SK-N-SH (cell line): ENCODE measurements around the gene PBXIP1. TPM values are rescaled to one million over a fixed set of nuclear protein-coding genes. Genes with fewer than 3 reads are reported as not detected.

Source experiments
- CTCF ChIA-PET: fragments of 300-600, 350-600 bp; formaldehyde crosslinking; extraction: SDS; loops from one replicate; lab custom pipeline; 2021; lab: Yijun Ruan, JAX
- POLR2A ChIA-PET: fragments of 350-600 bp; sonication (Branson Sonifier 250); formaldehyde crosslinking; extraction: SDS; loops from one replicate; lab custom pipeline; 2020; ENCODE audit warnings: antibody characterized with exemption, inconsistent platforms; lab: Yijun Ruan, JAX
- DNase-seq: peaks from one replicate; pipeline ENCODE4 v3.0.0; 2012
- H2AFZ ChIP-seq: fragments of 200-600 bp; sonication (generic); 2 replicates; pipeline ENCODE4 v1.8.1; 2016; ENCODE audit warnings: antibody characterized with exemption, mild to moderate bottlenecking, low read depth
- H3F3A ChIP-seq: fragments of 200-600 bp; sonication (generic); replicated peaks from 2 replicates; pipeline ENCODE3; 2016; ENCODE audit warnings: antibody characterized with exemption, mild to moderate bottlenecking; ENCODE audit not compliant: insufficient read depth
- H3K27ac ChIP-seq, 2 experiments: fragments of 200-500 bp in 1 of 2; fragments of 200-600 bp in 1 of 2; sonication (Bioruptor generic) in 1 of 2; sonication (generic), shearing (Covaris generic) in 1 of 2; 2 replicates each; pipeline versions ENCODE4 v1.5.1 to v1.6.1; 2014 to 2016; ENCODE audit warnings: low read depth in 2 of 2, inconsistent platforms in 1 of 2, low read length in 1 of 2, mild to moderate bottlenecking in 1 of 2, mixed read lengths in 1 of 2
- H3K27me3 ChIP-seq: fragments of 200-600 bp; sonication (generic), shearing (Covaris generic); 2 replicates; pipeline ENCODE4 v1.6.1; 2016; ENCODE audit warnings: mixed run types; ENCODE audit not compliant: insufficient read depth
- H3K36me3 ChIP-seq, 2 experiments: fragments of 200-500 bp in 1 of 2; fragments of 200-600 bp in 1 of 2; sonication (Bioruptor generic) in 1 of 2; sonication (generic) in 1 of 2; replicated peaks in 1 of 2; 2 replicates each; pipeline versions ENCODE3 to v1.5.1; 2014 to 2016; ENCODE audit warnings: low read length in 1 of 2, mild to moderate bottlenecking in 1 of 2; ENCODE audit not compliant: insufficient read depth in 2 of 2, control insufficient read depth in 1 of 2
- H3K4me1 ChIP-seq, 2 experiments: fragments of 200-500 bp in 1 of 2; fragments of 200-600 bp in 1 of 2; sonication (Bioruptor generic) in 1 of 2; sonication (generic), shearing (Covaris generic) in 1 of 2; 2 replicates each; pipeline versions ENCODE4 v1.5.1 to v1.6.1; 2014 to 2016; ENCODE audit warnings: low read depth in 1 of 2, low read length in 1 of 2, mixed run types in 1 of 2; ENCODE audit not compliant: insufficient read depth in 2 of 2, control insufficient read depth in 1 of 2
- H3K4me2 ChIP-seq: fragments of 200-600 bp; sonication (generic), shearing (Covaris generic); 2 replicates; pipeline ENCODE4 v1.6.1; 2017; ENCODE audit warnings: mixed run types
- H3K4me3 ChIP-seq, 2 experiments: fragments of 200-500 bp in 1 of 2; fragments of 200-600 bp in 1 of 2; sonication (Bioruptor generic) in 1 of 2; sonication (generic), shearing (Covaris generic) in 1 of 2; 2 replicates each; pipeline versions ENCODE4 v1.5.1 to v1.8.1; 2014 to 2016; ENCODE audit warnings: low read depth in 2 of 2, inconsistent platforms in 1 of 2, low read length in 1 of 2, mild to moderate bottlenecking in 1 of 2, mixed read lengths in 1 of 2, moderate library complexity in 1 of 2
- H3K79me2 ChIP-seq: fragments of 200-600 bp; sonication (generic); 2 replicates; pipeline ENCODE4 v1.8.1; 2017; ENCODE audit warnings: mild to moderate bottlenecking; ENCODE audit not compliant: insufficient read depth
- H3K9ac ChIP-seq: fragments of 200-600 bp; sonication (generic); 2 replicates; pipeline ENCODE4 v1.6.1; 2017; ENCODE audit warnings: mixed run types
- H3K9me2 ChIP-seq: fragments of 200-600 bp; sonication (generic); 2 replicates; pipeline ENCODE4 v1.6.1; 2017; ENCODE audit warnings: mixed run types
- H3K9me3 ChIP-seq: fragments of 200-600 bp; sonication (generic); 2 replicates; pipeline ENCODE4 v1.6.1; 2017; ENCODE audit warnings: mixed run types, mild to moderate bottlenecking, moderate library complexity
- H4K20me1 ChIP-seq: fragments of 200-600 bp; sonication (generic); 2 replicates; pipeline ENCODE4 v1.6.1; 2017; ENCODE audit warnings: mild to moderate bottlenecking, mixed run types; ENCODE audit not compliant: insufficient read depth
- CHD2 ChIP-seq: fragments of 150-350 bp; IDR thresholded peaks from 2 replicates; pipeline ENCODE4 v1.6.1; 2018; ENCODE audit warnings: low read length; ENCODE audit not compliant: partially characterized antibody
- ELF1 ChIP-seq: IDR thresholded peaks from 2 replicates; pipeline ENCODE4 v1.4.0; 2012
- EZH2phosphoT487 ChIP-seq: fragments of 200-600 bp; sonication (generic); IDR thresholded peaks from 2 replicates; pipeline ENCODE4 v1.6.1; 2017; ENCODE audit warnings: low read depth, mixed run types, mild to moderate bottlenecking, antibody characterized with exemption, moderate library complexity, borderline replicate concordance
- FOXM1 ChIP-seq: IDR thresholded peaks from 2 replicates; pipeline ENCODE4 v1.4.0; 2012; ENCODE audit warnings: low read depth, mild to moderate bottlenecking
- NRF1 ChIP-seq: IDR thresholded peaks from 2 replicates; pipeline ENCODE4 v1.6.1; 2012; ENCODE audit warnings: low read depth, mild to moderate bottlenecking, low read length
- RCOR1 ChIP-seq: fragments of 150-350 bp; IDR thresholded peaks from 2 replicates; pipeline ENCODE4 v1.6.1; 2017; ENCODE audit warnings: antibody characterized with exemption, low read length
- TAF1 ChIP-seq: IDR thresholded peaks from 2 replicates; pipeline ENCODE4 v1.6.1; 2012; ENCODE audit warnings: low read depth, mild to moderate bottlenecking, low read length, moderate library complexity, borderline replicate concordance
- WGBS: methylation state at CpG from one replicate; pipeline ENCODE4 v1.1.6; 2017; ENCODE audit warnings: low lambda C conversion rate; 5-methylcytosine and 5-hydroxymethylcytosine counted together
- polyA plus RNA-seq, 3 experiments: library from polyadenylated mRNA; depleted of rRNA; stranded (reverse); fragments of >200 nt; gene quantifications; 2 replicates each; pipeline ENCODE4 v1.2.3, GENCODE V29; 2012
- TF ChIP-seq, protein P1 (sequence below): IDR thresholded peaks from 2 replicates; pipeline ENCODE4; 2012
- TF ChIP-seq, protein P2 (sequence below): IDR thresholded peaks from 2 replicates; pipeline ENCODE4 v1.6.1; 2012; ENCODE audit warnings: mild to moderate bottlenecking, low read depth, low read length, moderate library complexity

Gene PBXIP1
- polyA plus RNA-seq, 1 of the 3 experiments (the other 2 are of a cell fraction), result 55.9 TPM

DNA sequence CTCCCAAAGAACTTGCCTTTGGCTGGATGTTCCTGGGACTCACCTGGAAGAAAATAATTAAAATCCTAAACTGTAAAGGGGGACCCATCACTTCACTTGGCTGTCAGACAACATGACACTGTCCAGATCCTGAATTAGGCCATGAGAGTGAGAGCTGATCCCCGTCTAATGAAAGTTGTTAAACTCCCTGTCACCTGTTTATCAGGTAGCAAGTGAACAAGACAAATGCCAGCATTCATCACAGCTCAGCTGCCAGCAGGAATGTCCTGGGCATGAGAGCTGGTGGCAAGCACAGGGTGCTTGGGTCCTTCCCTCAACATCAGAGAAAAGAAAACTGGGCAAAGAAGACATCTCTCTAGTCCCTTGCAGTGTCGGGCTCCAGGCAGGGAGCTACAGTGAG, 43.1 kb downstream of the PBXIP1 start:
- Histone ChIP-seq H3K27ac (no peak overlapping the region), H3K9me3 (no peaks in the 10 kb centered on the region), H3K4me3 (no peak overlapping the region), H3K4me2 (no peak overlapping the region), H3K9me2 (no peaks in the 10 kb centered on the region), H4K20me1 (no peaks in the 10 kb centered on the region), H3K9ac (no peak overlapping the region), H3K27me3 (no peaks in the 10 kb centered on the region), H3K79me2 (no peaks in the 10 kb centered on the region), H3F3A (no peaks in the 10 kb centered on the region), H2AFZ (no peak overlapping the region), H3K36me3 (no peaks in the 10 kb centered on the region), H3K4me1 (no peaks in the 10 kb centered on the region)
- TF ChIP-seq FOXM1 (no peak), EZH2phosphoT487 (no peak), CHD2 (no peak), TAF1 (no peak), RCOR1 (no peak), ELF1 (no peak), NRF1 (no peak)
- TF ChIP-seq, protein P1, sequence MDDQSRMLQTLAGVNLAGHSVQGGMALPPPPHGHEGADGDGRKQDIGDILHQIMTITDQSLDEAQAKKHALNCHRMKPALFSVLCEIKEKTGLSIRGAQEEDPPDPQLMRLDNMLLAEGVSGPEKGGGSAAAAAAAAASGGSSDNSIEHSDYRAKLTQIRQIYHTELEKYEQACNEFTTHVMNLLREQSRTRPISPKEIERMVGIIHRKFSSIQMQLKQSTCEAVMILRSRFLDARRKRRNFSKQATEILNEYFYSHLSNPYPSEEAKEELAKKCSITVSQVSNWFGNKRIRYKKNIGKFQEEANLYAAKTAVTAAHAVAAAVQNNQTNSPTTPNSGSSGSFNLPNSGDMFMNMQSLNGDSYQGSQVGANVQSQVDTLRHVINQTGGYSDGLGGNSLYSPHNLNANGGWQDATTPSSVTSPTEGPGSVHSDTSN, result no peak
- ChIA-PET CTCF (interaction anchor here (1.0 to 1.6 kb wide), 3 partner anchors 34 to 433 kb away, joined by 3 to 4 read pairs (median 4); no protein-coding TSS in a partner anchor), POLR2A (no interaction called here)
- WGBS, result 70% methylated on average over 2 of the region's 2 CpGs
- no peak for DNase-seq

DNA sequence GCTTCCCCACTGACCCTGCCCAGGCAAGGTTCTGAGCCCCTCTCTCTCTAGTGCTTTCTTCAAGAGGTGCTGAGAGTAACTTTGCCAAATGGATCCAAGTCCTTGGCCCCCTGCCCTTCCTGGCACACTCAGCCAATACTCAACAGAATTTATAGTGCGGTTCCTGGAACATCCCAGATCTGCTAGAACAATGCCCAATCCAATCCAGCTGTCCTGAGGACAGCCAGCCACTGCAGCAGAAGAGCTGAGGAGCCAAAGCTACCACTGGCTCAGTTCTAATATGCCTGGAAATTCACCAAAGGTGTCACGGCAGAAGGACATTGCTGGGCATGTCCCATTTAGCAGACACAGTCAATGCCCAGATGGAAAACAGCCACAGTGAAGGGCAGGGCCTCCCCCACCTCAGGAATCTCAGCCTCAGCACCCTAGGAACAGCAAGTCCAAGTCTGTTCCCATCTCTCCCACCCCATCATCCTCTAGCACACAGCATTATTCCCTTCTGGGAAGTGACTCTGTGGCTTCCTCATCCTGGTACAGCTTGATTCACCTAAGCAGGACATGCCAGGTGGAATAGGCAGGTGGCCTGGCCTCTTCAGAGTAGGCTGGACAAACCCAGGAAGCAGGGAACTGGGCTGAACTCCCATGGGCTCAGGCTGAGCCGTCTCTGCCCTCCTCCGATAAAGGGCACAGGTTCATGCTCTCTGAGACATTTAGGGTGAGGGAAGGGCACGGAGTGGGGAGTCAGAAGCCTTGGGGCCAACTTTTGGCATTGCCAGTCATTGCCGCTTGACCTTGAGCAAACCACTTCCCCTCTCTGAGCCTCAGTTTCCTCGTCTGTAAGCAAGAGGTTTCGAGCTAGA, 44.0 kb downstream of the PBXIP1 start:
- Histone ChIP-seq H3F3A (no peaks in the 10 kb centered on the region), H3K27ac (no peak overlapping the region), H3K9me3 (no peaks in the 10 kb centered on the region), H3K4me3 (no peak overlapping the region), H3K9ac (no peak overlapping the region), H3K9me2 (no peaks in the 10 kb centered on the region), H4K20me1 (no peaks in the 10 kb centered on the region), H3K27me3 (no peaks in the 10 kb centered on the region), H3K79me2 (no peaks in the 10 kb centered on the region), H3K4me2 (no peak overlapping the region), H3K4me1 (no peaks in the 10 kb centered on the region), H3K36me3 (no peaks in the 10 kb centered on the region)
- POLR2A ChIA-PET, result no interaction called here
- CTCF ChIA-PET, result interaction anchor here (1.0 to 1.6 kb wide), 3 partner anchors 33 to 243 kb away, joined by 3 to 4 read pairs (median 4); no protein-coding TSS in a partner anchor
- WGBS, result 46% methylated on average over 6 of the region's 8 CpGs
- TF ChIP-seq, protein P2, sequence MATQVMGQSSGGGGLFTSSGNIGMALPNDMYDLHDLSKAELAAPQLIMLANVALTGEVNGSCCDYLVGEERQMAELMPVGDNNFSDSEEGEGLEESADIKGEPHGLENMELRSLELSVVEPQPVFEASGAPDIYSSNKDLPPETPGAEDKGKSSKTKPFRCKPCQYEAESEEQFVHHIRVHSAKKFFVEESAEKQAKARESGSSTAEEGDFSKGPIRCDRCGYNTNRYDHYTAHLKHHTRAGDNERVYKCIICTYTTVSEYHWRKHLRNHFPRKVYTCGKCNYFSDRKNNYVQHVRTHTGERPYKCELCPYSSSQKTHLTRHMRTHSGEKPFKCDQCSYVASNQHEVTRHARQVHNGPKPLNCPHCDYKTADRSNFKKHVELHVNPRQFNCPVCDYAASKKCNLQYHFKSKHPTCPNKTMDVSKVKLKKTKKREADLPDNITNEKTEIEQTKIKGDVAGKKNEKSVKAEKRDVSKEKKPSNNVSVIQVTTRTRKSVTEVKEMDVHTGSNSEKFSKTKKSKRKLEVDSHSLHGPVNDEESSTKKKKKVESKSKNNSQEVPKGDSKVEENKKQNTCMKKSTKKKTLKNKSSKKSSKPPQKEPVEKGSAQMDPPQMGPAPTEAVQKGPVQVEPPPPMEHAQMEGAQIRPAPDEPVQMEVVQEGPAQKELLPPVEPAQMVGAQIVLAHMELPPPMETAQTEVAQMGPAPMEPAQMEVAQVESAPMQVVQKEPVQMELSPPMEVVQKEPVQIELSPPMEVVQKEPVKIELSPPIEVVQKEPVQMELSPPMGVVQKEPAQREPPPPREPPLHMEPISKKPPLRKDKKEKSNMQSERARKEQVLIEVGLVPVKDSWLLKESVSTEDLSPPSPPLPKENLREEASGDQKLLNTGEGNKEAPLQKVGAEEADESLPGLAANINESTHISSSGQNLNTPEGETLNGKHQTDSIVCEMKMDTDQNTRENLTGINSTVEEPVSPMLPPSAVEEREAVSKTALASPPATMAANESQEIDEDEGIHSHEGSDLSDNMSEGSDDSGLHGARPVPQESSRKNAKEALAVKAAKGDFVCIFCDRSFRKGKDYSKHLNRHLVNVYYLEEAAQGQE, result no peak
- TF ChIP-seq, all 33 proteins: peak for 0
- no peak overlapping the region for H2AFZ ChIP-seq
- DNase-seq, result no peak
